22Rv1 (cell line): ENCODE data around the gene LIMCH1.

ENCODE experiments used
- H3K27ac ChIP-seq: fragments of 450-650 bp; 2 replicates; pipeline ENCODE4 v1.5.1; 2017
- ZFX ChIP-seq: fragments of 450-650 bp; IDR thresholded peaks from 2 replicates; pipeline ENCODE4 v1.6.1; 2017; ENCODE audit warnings: antibody characterized with exemption, borderline replicate concordance
- TF ChIP-seq, protein P1 (sequence below): fragments of 450-650 bp; IDR thresholded peaks from 2 replicates; pipeline ENCODE4 v1.5.1; 2017; ENCODE audit warnings: mild to moderate bottlenecking

LIMCH1 gene

GRCh38 chr4:41687971-41688370, 150.0 kb downstream of the LIMCH1 start:
- TF ChIP-seq, protein P1, sequence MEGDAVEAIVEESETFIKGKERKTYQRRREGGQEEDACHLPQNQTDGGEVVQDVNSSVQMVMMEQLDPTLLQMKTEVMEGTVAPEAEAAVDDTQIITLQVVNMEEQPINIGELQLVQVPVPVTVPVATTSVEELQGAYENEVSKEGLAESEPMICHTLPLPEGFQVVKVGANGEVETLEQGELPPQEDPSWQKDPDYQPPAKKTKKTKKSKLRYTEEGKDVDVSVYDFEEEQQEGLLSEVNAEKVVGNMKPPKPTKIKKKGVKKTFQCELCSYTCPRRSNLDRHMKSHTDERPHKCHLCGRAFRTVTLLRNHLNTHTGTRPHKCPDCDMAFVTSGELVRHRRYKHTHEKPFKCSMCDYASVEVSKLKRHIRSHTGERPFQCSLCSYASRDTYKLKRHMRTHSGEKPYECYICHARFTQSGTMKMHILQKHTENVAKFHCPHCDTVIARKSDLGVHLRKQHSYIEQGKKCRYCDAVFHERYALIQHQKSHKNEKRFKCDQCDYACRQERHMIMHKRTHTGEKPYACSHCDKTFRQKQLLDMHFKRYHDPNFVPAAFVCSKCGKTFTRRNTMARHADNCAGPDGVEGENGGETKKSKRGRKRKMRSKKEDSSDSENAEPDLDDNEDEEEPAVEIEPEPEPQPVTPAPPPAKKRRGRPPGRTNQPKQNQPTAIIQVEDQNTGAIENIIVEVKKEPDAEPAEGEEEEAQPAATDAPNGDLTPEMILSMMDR, result no peak
- TF ChIP-seq ZFX, result no peak
- no peak overlapping the region for H3K27ac ChIP-seq

DNA sequence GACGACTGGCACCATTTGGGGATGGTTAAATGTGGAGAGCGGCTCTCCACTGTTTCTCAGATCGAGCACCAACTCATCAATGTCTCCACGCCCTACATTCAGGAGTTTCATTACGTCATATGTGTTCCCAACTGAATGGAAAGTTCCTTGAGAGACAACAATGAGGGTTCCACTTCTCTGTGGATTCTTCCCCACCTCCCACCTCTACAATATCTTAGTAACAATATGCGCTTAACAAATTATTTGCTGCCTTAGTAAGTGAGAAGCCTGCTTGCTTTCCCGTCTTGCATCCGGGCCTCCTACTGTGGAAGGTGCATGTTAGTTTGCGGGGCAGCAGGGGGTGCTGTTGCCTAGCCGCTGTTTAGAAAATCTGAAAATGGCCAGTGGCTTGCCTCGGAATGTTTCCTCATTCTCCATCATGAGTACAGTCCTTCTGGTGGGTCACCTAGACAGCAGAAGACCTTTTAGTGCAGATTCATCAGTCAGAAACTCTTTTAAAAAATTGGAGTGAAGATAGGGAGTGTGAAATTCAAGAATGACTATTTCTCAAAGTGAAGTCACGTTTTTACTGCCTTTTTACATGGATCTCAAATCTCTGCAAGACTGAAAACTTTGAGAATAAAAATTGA, 154.9 kb downstream of the LIMCH1 start:
- TF ChIP-seq, protein P1, result peak; percentile 90
- no peak for TF ChIP-seq ZFX
- H3K27ac ChIP-seq, result no peak overlapping the region

DNA sequence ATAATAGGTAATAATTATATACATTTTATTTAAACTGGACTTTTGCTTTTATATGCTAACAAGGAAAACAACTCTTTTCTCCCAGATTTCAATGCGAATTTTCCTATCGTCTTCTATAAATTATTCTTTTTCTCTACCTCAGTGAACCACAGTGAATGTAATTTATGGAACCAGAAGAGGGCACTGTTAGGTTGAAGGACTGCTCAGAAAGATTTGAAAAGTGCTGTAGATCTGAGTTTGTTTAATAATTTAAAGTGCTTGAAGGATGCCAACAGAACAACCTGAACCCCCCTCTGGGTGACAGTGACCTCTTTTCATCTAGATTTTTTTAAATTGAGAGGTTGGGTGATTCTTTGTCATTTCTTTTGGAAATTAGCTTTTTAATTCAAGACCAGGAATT, 155.7 kb downstream of the LIMCH1 start:
- H3K27ac ChIP-seq, result no peak overlapping the region
- TF ChIP-seq ZFX, result no peak
- TF ChIP-seq, protein P1, result peak; percentile 31

- TF ChIP-seq, protein P1, result no peak
- TF ChIP-seq ZFX, result no peak
- H3K27ac ChIP-seq, result no peak overlapping the region
Observed at GRCh38 chr4:41696131-41696530, 158.2 kb downstream of the LIMCH1 start.

- H3K27ac ChIP-seq, result no peak overlapping the region
- TF ChIP-seq, protein P1, result no peak
- TF ChIP-seq ZFX, result no peak
Observed at GRCh38 chr4:41696763-41697162, 158.8 kb downstream of the LIMCH1 start.

DNA sequence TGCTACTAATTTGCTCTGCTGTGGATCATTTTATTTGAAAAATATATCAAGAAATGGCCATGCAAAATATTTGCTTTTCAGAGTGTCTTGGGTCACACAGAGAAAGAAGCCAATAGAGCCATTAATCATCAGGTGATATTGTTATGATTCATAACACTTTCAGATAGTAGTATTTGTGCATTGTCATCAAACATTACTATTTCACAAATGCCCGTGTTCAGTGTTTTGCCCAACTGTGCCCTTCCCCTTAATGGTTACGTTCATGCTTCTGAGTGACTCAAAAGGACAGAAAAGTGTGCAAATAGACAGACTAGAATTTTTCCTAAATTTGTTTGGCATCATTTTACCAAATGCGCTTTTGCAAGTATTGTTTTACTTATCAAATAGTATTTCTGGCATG, 164.0 kb downstream of the LIMCH1 start:
- H3K27ac ChIP-seq, result no peak overlapping the region
- TF ChIP-seq ZFX, result no peak
- TF ChIP-seq, protein P1, result no peak

DNA sequence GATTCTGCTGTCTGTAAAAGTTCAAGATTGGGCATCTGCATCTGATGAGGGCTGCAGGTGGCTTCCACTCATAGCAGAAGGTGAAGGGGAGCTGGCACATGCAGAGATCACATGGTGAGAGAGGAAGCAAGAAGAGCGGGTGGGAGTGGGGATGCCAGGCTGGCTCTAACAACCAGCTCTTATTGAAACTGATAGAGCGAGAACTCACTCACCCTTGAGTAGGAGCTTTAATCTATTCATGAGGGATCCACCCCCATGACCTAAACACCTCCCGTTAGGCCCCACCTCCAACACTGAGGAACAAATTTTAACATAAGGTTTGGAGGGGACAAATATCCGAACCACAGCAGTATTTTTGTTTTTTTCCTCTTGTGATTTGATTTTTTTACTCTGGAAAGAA, 164.8 kb downstream of the LIMCH1 start:
- no peak overlapping the region for H3K27ac ChIP-seq
- no peak for TF ChIP-seq ZFX
- TF ChIP-seq, protein P1, result no peak
